GM18499 (cell line): ENCODE results near the gene TMEM69.

Source experiments
- ATAC-seq: cut with Tn5 transposase; IDR thresholded peaks from one replicate; pipeline ENCODE4 v1.9.1; 2021; ENCODE audit warnings: moderate number of reproducible peaks; ENCODE audit not compliant: insufficient read depth, unreplicated experiment

The TMEM69 gene

GRCh38 chr1:45687754-45688740 is at the start of gene TMEM69:
Gene TMEM69, plus strand, starts transcription at chr1:45688181. Its CDS starts 2,888 bp downstream, at chr1:45691069.
- no peak for ATAC-seq

- ATAC-seq = no peak
These were observed 47.7 kb upstream of the TMEM69 start for GRCh38 chr1:45640293-45640692.

GRCh38 chr1:45643321-45643720 is 44.7 kb upstream of the TMEM69 start:
- ATAC-seq = no peak

- no peak for ATAC-seq
These were observed 44.0 kb upstream of the TMEM69 start for GRCh38 chr1:45643978-45644377.

- no peak for ATAC-seq
These were observed 43.3 kb upstream of the TMEM69 start for GRCh38 chr1:45644661-45645060.

GRCh38 chr1:45647248-45648021 is 40.5 kb upstream of the TMEM69 start:
- ATAC-seq = no peak

- no peak for ATAC-seq
These were observed 33.3 kb upstream of the TMEM69 start for GRCh38 chr1:45654540-45655280.

GRCh38 chr1:45656573-45657226 is 31.3 kb upstream of the TMEM69 start:
- ATAC-seq = no peak

- no peak for ATAC-seq
These were observed 29.8 kb upstream of the TMEM69 start for GRCh38 chr1:45658171-45658570.

GRCh38 chr1:45659222-45659621 is 28.8 kb upstream of the TMEM69 start:
- no peak for ATAC-seq

- no peak for ATAC-seq
These were observed 27.6 kb upstream of the TMEM69 start for GRCh38 chr1:45660336-45660735.

GRCh38 chr1:45666836-45667235 is 21.1 kb upstream of the TMEM69 start:
- no peak for ATAC-seq

- ATAC-seq = no peak
These were observed 20.5 kb upstream of the TMEM69 start for GRCh38 chr1:45667321-45668111.

- ATAC-seq = no peak
These were observed 19.5 kb upstream of the TMEM69 start for GRCh38 chr1:45668526-45668925.

GRCh38 chr1:45669379-45669778 is 18.6 kb upstream of the TMEM69 start:
- no peak for ATAC-seq

GRCh38 chr1:45669859-45670655 is 17.9 kb upstream of the TMEM69 start:
- no peak for ATAC-seq

- ATAC-seq = no peak
These were observed 14.0 kb upstream of the TMEM69 start for GRCh38 chr1:45673956-45674355.

GRCh38 chr1:45674478-45674877 is 13.5 kb upstream of the TMEM69 start:
- no peak for ATAC-seq
